Astrocyte (in vitro differentiated cells and primary cell): Measurements from ENCODE around the gene PTK6. TPM values are rescaled to one million over a fixed set of nuclear protein-coding genes. Genes with fewer than 3 reads are reported as not detected.

ENCODE experiments used
- DNase-seq: peaks from one replicate; pipeline ENCODE4 v3.0.0-alpha.2; 2010; ENCODE audit warnings: low read depth
- FAIRE-seq: peaks from 2 replicates; lab custom pipeline; 2011; peaks lifted over from hg19 to GRCh38; lab: Jason Lieb, UNC
- H2AFZ ChIP-seq: 2 replicates; pipeline ENCODE4 v1.6.0; 2012; ENCODE audit warnings: low read depth, low read length, inconsistent platforms
- H3K27ac ChIP-seq: 2 replicates; pipeline ENCODE4 v1.5.1; 2011; ENCODE audit warnings: low read depth, low read length, inconsistent platforms
- H3K27me3 ChIP-seq: 2 replicates; pipeline ENCODE4 v1.6.0; 2011; ENCODE audit warnings: low read length, inconsistent platforms; ENCODE audit not compliant: insufficient read depth
- H3K36me3 ChIP-seq: 2 replicates; pipeline ENCODE4 v1.5.1; 2011; ENCODE audit warnings: low read length, inconsistent platforms; ENCODE audit not compliant: insufficient read depth
- H3K4me1 ChIP-seq: 2 replicates; pipeline ENCODE4 v1.5.1; 2011; ENCODE audit warnings: low read length, inconsistent platforms; ENCODE audit not compliant: insufficient read depth
- H3K4me2 ChIP-seq: 2 replicates; pipeline ENCODE4 v1.6.0; 2012; ENCODE audit warnings: low read length, inconsistent platforms
- H3K4me3 ChIP-seq: 2 replicates; pipeline ENCODE4 v1.5.1; 2011; ENCODE audit warnings: low read depth, mild to moderate bottlenecking, low read length, inconsistent platforms; ENCODE audit not compliant: insufficient read depth
- H3K79me2 ChIP-seq: 2 replicates; pipeline ENCODE4 v1.6.0; 2012; ENCODE audit warnings: mild to moderate bottlenecking, low read length, inconsistent platforms; ENCODE audit not compliant: insufficient read depth
- H3K9ac ChIP-seq: 2 replicates; pipeline ENCODE4 v1.6.0; 2012; ENCODE audit warnings: mild to moderate bottlenecking, low read length, inconsistent platforms
- H3K9me3 ChIP-seq: 2 replicates; pipeline ENCODE4 v1.5.1; 2012; ENCODE audit warnings: low read depth, mild to moderate bottlenecking, low read length, inconsistent platforms; ENCODE audit not compliant: insufficient read depth
- H4K20me1 ChIP-seq: 2 replicates; pipeline ENCODE4 v1.6.0; 2012; ENCODE audit warnings: low read length, inconsistent platforms; ENCODE audit not compliant: insufficient read depth
- H3K27ac Mint-ChIP-seq: one replicate; pipeline ENCODE4 v1.8.0; 2021; ENCODE audit warnings: mild to moderate bottlenecking, mixed read lengths; ENCODE audit not compliant: unreplicated experiment
- H3K27me3 Mint-ChIP-seq: one replicate; pipeline ENCODE4 v1.8.0; 2021; ENCODE audit warnings: low read depth, mixed read lengths; ENCODE audit not compliant: unreplicated experiment
- H3K36me3 Mint-ChIP-seq: one replicate; pipeline ENCODE4 v1.8.0; 2021; ENCODE audit warnings: low read depth, mixed read lengths; ENCODE audit not compliant: unreplicated experiment
- H3K4me1 Mint-ChIP-seq: one replicate; pipeline ENCODE4 v1.8.0; 2021; ENCODE audit warnings: low read depth, mixed read lengths; ENCODE audit not compliant: unreplicated experiment
- H3K4me3 Mint-ChIP-seq: one replicate; pipeline ENCODE4 v1.8.0; 2021; ENCODE audit warnings: mild to moderate bottlenecking, moderate library complexity, mixed read lengths; ENCODE audit not compliant: unreplicated experiment
- H3K9me3 Mint-ChIP-seq: one replicate; pipeline ENCODE4 v1.8.0; 2021; ENCODE audit warnings: mild to moderate bottlenecking, mixed read lengths; ENCODE audit not compliant: unreplicated experiment
- CTCF ChIP-seq: IDR thresholded peaks from 2 replicates; pipeline ENCODE4 v1.5.1; 2011; ENCODE audit warnings: low read depth, mild to moderate bottlenecking, inconsistent platforms, low read length, moderate library complexity; ENCODE audit not compliant: insufficient read depth
- EZH2 ChIP-seq: IDR thresholded peaks from 2 replicates; pipeline ENCODE4 v1.6.1; 2012; ENCODE audit warnings: mild to moderate bottlenecking, low read length, inconsistent platforms; ENCODE audit not compliant: insufficient read depth
- total RNA-seq: library from RNA; stranded (reverse); gene quantifications from 2 replicates; pipeline ENCODE4 v1.2.1, GENCODE V29; 2021

The PTK6 gene
- total RNA-seq, 1 donor from 2014 or later = 0.18 TPM

DNA sequence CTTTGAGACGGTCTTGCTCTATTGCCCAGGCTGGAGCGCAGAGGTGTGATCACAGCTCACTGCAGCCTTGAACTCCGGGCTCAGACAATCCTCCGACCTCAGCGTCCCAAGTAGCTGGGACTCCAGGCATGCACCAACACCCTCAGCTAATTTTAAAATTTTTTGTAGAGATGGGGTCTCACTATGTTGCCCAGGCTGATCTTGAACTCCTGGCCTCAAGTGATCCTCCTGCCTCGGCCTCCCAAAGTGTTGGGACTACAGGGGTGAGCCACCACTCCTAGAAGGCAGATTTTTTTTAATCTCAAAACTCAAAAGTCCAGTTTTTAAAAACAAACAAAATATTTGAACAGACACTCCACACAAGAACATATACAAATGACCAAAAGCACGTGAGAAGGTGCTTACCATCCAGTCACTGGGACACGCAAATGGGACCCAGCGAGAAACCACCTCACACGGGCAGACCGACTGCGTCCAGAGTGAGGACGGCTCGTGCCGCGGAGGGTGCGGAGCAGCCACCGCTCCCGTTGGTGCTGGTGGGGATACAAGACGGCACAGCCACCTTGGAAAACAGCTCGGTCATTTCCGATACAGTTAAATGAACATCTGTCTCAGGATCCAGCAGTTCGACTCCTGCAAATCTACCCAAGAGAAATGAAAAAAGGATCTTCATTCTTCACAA is 45.3 kb upstream of the PTK6 start:
- Histone ChIP-seq H3K36me3 (no peaks in the 10 kb centered on the region), H3K4me2 (peak overlapping the region; percentile 72), H3K9ac (peak overlapping the region; percentile 31), H3K79me2 (no peaks in the 10 kb centered on the region), H3K4me3 (no peak overlapping the region), H3K9me3 (no peaks in the 10 kb centered on the region), H3K27ac (no peak overlapping the region), H2AFZ (peak overlapping the region; percentile 63), H3K4me1 (no peaks in the 10 kb centered on the region), H4K20me1 (no peaks in the 10 kb centered on the region), H3K27me3 (peaks cover 7% of the 10 kb centered on the region)
- peaks cover 21% of the 10 kb centered on the region for H3K27me3 Mint-ChIP-seq
- no peaks in the 10 kb centered on the region for H3K9me3 Mint-ChIP-seq
- peaks cover 4% of the 10 kb centered on the region for H3K4me1 Mint-ChIP-seq
- H3K4me3 Mint-ChIP-seq = no peak overlapping the region
- FAIRE-seq = no peak
- H3K36me3 Mint-ChIP-seq = peaks cover 2% of the 10 kb centered on the region
- TF ChIP-seq CTCF (no peak), EZH2 (no peak)
- DNase-seq = no peak
- H3K27ac Mint-ChIP-seq = peak overlapping the region; percentile 86

DNA sequence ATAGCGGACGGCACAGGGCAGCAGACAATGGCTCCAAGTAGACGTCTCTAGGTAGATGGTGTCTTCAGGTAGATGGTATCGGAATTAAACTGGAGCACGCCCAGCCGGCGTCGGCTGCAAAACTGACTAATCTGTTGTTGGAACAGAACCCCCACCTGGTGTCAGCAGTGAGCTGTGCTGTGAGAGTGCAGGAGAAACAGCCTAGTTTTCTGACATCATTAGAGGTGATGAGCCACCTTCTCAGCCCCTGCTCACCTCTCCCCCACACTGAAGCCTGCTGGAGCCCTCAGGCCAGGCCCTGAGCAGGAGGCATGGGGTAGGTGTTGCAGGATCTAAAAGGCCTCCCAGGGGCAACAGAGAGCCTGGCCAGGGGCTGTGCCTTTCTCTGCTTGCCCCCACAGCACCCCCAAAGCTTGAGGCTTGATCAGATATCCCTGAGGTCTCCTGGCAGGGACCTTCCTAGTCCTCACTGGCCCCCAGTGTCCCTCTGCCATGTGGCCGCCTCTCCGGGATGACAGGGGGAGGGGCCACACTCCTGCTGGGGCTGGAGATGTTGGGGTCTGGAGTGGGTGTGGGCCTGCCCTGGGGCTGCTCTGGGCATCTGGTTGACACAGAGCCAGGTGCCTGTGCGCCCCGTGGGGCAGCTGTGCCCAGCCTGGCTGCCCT is 43.8 kb upstream of the PTK6 start:
- no peak overlapping the region for H3K27ac Mint-ChIP-seq
- peaks cover 24% of the 10 kb centered on the region for H3K27me3 Mint-ChIP-seq
- no peak overlapping the region for H2AFZ ChIP-seq
- no peaks in the 10 kb centered on the region for H3K79me2 ChIP-seq
- no peak overlapping the region for H3K4me3 ChIP-seq
- no peaks in the 10 kb centered on the region for H3K9me3 ChIP-seq
- peaks cover 7% of the 10 kb centered on the region for H3K27me3 ChIP-seq
- H4K20me1 ChIP-seq = no peaks in the 10 kb centered on the region
- H3K4me1 Mint-ChIP-seq = peaks cover 4% of the 10 kb centered on the region
- FAIRE-seq = no peak
- no peaks in the 10 kb centered on the region for H3K4me1 ChIP-seq
- no peak overlapping the region for H3K27ac ChIP-seq
- TF ChIP-seq EZH2 (no peak), CTCF (peak; percentile 27)
- H3K9ac ChIP-seq = no peak overlapping the region
- no peak overlapping the region for H3K4me3 Mint-ChIP-seq
- no peaks in the 10 kb centered on the region for H3K9me3 Mint-ChIP-seq
- no peak overlapping the region for H3K4me2 ChIP-seq
- DNase-seq = peak; percentile 26
- no peaks in the 10 kb centered on the region for H3K36me3 Mint-ChIP-seq
- H3K36me3 ChIP-seq = no peaks in the 10 kb centered on the region
